GM21515 (cell line): ENCODE results near the gene TEX14.
"Not testable (repeated sequence)": the region's sequence is repeated elsewhere in the genome, so short reads cannot be mapped to it uniquely, and the experiment has no call there.

Source experiments
- ATAC-seq: cut with Tn5 transposase; IDR thresholded peaks from one replicate; pipeline ENCODE4 v1.9.1; 2021; ENCODE audit not compliant: unreplicated experiment

The TEX14 gene

GRCh38 chr17:58565389-58566311 is 126.2 kb downstream of the TEX14 start:
- no peak for ATAC-seq

- ATAC-seq: no peak
Observed at GRCh38 chr17:58564971-58565370, 126.9 kb downstream of the TEX14 start.

GRCh38 chr17:58564243-58564642 is 127.6 kb downstream of the TEX14 start:
- ATAC-seq: no peak

- ATAC-seq: no peak
Observed at GRCh38 chr17:58560511-58560910, 131.3 kb downstream of the TEX14 start.

GRCh38 chr17:58557981-58558380 is 133.9 kb downstream of the TEX14 start:
- ATAC-seq: no peak

- ATAC-seq: no peak
Observed at GRCh38 chr17:58556833-58557250, 135.0 kb downstream of the TEX14 start.

GRCh38 chr17:58555109-58555508 is 136.7 kb downstream of the TEX14 start:
- ATAC-seq: not testable (repeated sequence)

GRCh38 chr17:58541249-58541648 is 150.6 kb downstream of the TEX14 start:
- no peak for ATAC-seq

- no peak for ATAC-seq
Observed at GRCh38 chr17:58539698-58540097, 152.1 kb downstream of the TEX14 start.

- ATAC-seq: no peak
Observed at GRCh38 chr17:58538811-58539409, 152.9 kb downstream of the TEX14 start.

GRCh38 chr17:58537266-58537665 is 154.6 kb downstream of the TEX14 start:
- ATAC-seq: no peak

GRCh38 chr17:58536542-58536941 is 155.3 kb downstream of the TEX14 start:
- ATAC-seq: no peak

- no peak for ATAC-seq
Observed at GRCh38 chr17:58535431-58535830, 156.4 kb downstream of the TEX14 start.

GRCh38 chr17:58534901-58535421 is 156.9 kb downstream of the TEX14 start:
- ATAC-seq: no peak

- no peak for ATAC-seq
Observed at GRCh38 chr17:58534331-58534730, 157.5 kb downstream of the TEX14 start.

- ATAC-seq: no peak
Observed at GRCh38 chr17:58533616-58534188, 158.1 kb downstream of the TEX14 start.

- ATAC-seq: no peak
Observed at GRCh38 chr17:58532555-58532951, 159.3 kb downstream of the TEX14 start.

GRCh38 chr17:58531661-58532554 is 159.9 kb downstream of the TEX14 start:
- ATAC-seq: no peak

- ATAC-seq: no peak
Observed at GRCh38 chr17:58531122-58531521, 160.7 kb downstream of the TEX14 start.

GRCh38 chr17:58530655-58531054 is 161.2 kb downstream of the TEX14 start:
- ATAC-seq: no peak

- ATAC-seq: no peak
Observed at GRCh38 chr17:58529275-58529674, 162.6 kb downstream of the TEX14 start.
